Measurements from ENCODE around the gene CABP4. TPM values are rescaled to one million over a fixed set of nuclear protein-coding genes. Genes with fewer than 3 reads are reported as not detected.
"Not testable (repeated sequence)": the region's sequence is repeated elsewhere in the genome, so short reads cannot be mapped to it uniquely, and the experiment has no call there.

The CABP4 gene
- polyA plus RNA-seq, 4 donors, result 0.20 to 0.74 (median 0.41) TPM

DNA sequence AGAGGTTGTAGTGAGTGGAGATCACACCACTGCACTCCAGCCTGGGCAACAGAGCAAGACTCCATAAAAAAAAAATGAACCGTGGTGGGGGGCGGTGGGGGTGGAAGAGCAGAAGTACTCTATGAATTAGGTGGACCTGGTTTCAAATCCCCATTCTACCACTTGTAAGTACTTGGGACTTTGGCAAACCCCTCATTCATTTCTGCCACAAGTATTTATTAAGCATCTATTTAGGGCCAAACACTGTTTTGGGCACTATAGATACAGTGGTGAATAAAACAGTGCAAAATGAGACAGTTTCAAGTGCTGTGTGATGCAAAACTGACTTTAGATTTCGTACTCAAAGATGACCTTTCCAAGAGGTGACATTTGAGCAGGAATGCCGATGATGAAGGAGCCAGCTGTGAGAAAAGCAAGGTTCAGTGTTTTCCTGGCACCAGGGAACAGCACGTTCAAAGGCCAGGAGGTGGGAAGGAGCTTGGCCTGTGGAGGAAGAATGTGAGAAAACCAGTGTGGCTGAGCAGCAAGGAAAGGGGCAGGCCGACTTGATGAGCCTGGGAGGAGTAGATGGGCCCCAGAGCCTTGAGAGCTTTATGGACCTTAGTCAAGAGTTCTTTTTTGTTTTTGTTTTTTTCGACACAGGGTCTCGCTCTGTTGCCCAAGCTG lies 15.3 kb downstream of the CABP4 start:
- DNase-seq (ENCODE audit: low read depth in 4 of 4, low spot score in 3 of 4), result no peak

DNA sequence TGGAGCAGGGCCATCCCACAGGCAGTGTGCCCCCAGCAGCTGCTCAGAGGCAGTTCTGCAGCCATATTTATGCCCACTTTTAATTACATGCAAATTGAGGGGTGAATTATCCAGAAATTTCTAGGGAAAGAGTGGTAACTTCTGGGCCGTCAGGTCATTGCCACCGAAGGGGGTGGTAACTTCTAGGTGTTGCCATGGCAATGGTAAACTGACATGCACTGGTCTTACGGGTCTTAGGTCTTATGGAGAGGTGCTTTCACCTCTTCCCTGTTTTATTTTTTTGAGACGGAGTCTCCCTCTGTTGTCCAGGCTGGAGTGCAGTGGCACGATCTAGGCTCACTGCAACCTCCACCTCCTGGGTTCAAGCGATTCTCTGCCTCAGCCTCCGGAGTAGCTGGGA lies 17.7 kb downstream of the CABP4 start:
- DNase-seq (ENCODE audit: low read depth in 4 of 4, low spot score in 3 of 4), result no peak

DNA sequence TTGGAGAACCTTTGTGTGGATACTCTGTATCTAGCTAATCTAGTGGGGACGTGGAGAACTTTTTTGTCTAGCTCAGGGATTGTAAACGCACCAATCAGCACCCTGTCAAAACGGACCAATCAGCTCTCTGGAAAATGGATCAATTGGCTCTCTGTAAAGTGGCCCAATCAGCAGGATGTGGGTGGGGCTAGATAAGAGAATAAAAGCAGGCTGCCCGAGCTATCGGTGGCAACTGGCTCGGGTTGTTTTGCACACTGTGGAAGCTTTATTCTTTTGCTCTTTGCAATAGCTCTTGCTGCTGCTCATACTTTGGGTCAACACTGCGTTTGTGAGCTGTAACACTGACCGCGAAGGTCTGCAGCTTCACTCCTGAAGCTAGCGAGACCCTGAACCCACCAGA lies 21.5 kb downstream of the CABP4 start:
- not testable (repeated sequence) for DNase-seq (ENCODE audit: low read depth in 4 of 4, low spot score in 3 of 4)

DNA sequence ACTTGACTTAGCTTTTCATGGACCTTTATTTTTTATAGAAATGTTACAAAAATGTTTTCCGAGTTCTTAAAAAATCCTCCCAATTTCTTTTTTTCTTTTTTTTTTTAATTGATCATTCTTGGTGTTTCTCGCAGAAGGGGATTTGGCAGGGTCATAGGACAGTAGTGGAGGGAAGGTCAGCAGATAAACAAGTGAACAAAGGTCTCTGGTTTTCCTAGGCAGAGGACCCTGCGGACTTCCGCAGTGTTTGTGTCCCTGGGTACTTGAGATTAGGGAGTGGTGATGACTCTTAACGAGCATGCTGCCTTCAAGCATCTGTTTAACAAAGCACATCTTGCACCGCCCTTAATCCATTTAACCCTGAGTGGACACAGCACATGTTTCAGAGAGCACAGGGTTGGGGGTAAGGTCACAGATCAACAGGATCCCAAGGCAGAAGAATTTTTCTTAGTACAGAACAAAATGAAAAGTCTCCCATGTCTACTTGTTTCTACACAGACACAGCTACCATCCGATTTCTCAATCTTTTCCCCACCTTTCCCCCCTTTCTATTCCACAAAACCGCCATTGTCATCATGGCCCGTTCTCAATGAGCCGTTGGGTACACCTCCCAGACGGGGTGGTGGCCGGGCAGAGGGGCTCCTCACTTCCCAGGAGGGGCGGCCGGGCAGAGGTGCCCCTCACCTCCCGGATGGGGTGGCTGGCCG lies 22.3 kb downstream of the CABP4 start:
- not testable (repeated sequence) for DNase-seq (ENCODE audit: low read depth in 4 of 4, low spot score in 3 of 4)

DNA sequence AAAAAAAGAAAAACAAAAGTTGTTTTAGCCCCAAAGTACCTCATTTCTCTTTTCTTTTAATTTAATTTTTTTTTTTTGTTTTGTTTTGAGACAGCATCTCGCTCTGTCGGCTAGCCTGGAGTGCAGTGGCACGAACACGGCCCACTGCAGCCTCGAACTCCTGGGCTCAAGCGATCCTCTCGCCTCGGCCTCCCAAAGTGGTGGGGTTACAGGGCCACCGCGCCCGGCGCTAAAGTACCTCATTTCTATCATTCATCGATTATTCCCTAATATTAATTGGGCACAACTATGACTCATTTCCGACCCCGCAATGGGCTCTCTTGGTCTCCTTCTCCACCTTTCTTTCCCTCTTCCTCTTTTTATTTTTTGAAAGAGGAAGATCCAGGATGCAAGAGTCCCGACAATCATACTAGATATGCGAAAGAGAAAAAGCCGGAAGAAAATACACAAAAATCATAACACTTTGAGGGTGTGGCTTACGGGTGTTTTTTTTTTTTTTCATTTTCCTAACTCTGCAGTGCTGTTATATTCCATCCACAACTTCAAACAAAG lies 27.2 kb downstream of the CABP4 start:
- DNase-seq (ENCODE audit: low read depth in 4 of 4, low spot score in 3 of 4), result no peak

DNA sequence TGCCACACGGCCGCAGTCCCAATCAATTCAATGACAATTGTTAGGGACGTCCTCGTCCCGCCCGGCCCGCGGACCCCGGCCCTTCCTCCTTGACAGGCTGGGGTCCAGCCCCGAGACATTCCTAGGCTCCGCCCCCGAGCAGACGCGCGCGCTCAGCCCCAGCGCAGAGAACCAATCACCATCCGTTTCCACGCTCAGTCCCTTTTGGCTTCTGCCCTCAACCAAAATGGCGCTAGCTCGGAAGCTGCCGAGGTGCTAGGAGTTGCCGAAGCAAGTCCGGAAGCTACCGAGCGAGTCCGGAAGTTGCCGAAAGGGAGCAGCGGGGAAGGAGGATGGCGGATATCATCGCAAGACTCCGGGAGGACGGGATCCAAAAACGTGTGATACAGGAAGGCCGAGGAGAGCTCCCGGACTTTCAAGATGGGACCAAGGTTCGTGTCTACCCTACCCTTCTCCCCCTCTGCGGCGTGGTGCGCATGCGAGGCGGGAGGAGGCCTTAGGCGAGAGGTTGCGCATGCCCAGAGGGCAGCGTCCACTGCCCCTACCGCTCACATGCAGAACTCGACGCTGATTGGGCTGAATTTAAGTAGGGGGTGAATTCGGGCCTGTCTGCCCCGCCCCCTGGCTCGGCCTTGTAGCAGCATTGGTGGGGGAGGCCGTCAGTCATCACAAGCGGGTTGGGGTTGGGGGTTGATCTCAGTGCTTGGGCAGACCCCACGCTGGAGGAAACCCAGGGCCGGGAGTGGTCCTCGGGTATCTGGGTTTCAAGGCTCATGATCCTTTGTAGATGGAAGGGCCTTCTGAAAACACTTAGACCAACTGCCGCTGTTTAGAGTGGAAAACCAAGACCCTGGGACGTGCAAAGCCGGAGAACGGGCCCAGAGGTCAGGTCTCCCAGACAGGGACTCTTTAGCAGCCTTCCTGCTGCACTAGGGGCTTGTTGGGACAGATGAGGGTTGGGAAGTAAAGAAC lies 28.0 kb downstream of the CABP4 start, which contains the start of gene AIP:
AIP (plus strand) TSS at position 200 of the 972 bp plus-strand sequence; CDS start at position 333, 133 bp downstream.
- DNase-seq (ENCODE audit: low read depth in 4 of 4, low spot score in 3 of 4), result peak; percentile 95 to 96 (median 96)

DNA sequence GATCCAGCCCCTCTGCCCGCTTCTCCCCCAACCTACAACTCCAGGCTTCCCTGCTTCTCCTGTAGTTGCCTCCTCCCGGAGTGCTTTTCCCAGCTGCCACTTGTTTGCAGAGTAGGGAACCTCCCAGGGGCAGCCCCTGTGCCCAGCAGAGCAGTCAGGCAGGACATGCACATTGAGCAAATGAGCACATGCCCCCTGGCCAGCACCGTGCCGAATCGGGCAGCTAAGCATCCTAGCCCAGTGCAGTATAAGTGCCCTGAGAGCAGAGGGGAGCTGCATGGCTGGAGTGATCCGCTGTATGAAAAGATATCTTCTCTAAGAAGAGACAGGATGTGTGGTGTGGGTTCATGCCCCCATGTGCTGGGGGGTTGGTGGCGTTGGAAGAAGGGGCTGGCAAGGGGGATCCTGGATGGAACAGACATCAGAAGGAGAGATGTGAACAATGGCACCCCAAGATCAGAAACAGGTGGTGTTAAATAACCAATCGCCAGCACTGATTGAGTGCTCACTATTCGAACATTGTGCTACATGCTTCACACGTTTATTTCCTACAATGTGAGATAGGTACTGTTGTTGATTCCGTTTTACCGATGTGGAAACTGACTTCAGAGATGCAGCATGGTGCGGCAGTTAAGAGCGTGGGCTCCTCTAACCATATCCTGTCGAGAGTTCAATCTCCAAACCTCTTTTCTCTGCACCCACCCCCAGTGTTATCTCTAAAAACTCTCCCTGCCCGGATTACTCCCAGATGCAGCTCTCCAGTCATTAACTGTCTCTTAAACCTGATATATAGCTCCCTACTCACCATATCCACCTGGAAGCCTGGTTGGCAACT lies 28.9 kb downstream of the CABP4 start:
- DNase-seq (ENCODE audit: low read depth in 4 of 4, low spot score in 3 of 4), result no peak

DNA sequence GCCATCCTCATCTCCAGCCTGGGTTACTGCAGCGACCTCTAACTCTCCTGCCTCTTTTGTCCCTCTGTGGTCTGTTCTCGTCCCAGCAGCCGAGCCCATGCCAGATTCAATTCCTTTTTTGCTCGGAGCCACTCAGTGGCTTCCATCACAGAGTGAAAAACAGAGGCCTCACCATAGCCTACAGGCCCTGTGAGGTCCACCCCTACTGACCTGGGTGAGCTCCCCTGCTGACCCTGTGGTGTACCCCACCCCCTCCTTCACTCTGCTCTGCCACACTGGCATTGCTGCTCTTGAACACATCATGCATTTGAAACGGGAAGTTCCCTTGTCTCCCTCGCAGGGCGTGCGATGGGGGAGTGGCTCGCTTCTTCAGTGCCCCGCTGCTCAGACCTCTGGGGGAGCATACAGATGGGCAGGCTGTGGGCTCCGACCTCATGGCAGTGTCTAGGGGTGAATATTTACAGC lies 29.7 kb downstream of the CABP4 start:
- no peak for DNase-seq (ENCODE audit: low read depth in 4 of 4, low spot score in 3 of 4)

DNA sequence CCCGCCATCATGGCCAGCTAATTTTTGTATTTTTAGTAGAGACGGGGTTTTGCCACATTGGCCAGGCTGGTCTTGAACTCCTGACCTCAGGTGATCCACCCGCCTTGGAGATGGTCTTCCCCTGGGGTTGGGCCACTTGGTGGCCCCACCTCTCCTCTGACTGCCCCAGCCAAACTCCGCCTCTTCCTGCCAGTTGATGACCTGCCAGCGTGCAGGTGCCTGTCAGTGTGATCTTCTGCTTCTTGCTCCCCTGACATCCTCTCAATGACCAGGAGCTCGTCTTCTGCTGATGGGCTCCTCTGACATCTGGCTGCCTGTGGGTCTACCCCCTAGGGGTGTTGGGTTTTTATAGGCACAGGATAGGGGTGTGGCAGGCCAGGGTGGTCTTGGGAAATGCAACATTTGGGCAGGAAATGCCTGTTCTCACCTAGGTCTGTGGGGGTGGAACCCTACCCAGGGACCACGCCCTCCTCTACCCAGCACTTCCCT lies 30.8 kb downstream of the CABP4 start:
- DNase-seq (ENCODE audit: low read depth in 4 of 4, low spot score in 3 of 4), result not testable (repeated sequence)

DNA sequence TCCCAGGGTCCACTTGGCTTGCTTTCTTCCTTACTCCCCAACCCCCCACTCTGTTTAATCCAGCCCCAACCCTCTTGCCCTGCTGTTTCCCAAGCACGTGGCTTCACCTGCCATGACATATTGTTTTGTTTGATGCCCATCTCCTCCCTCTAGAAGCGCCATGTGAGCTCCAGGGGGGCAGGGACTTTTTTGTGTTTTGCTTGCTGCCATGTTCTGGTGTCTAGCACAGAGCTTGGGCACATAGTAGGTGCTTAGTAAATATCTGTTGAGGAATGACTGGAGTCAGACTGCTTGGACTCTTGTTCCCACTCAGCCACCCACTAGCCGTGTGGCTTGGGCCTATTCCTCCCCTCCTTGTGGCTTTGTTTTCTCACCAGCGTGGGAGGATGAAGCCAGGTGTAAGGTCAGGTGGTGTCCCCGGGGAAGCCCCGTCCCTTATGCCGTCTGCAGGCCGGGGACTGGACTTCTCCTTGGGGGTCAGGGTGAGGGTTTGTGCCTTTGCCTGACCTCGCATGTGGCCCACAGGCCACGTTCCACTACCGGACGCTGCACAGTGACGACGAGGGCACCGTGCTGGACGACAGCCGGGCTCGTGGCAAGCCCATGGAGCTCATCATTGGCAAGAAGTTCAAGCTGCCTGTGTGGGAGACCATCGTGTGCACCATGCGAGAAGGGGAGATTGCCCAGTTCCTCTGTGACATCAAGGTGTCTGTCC lies 31.5 kb downstream of the CABP4 start:
- no peak for DNase-seq (ENCODE audit: low read depth in 4 of 4, low spot score in 3 of 4)

DNA sequence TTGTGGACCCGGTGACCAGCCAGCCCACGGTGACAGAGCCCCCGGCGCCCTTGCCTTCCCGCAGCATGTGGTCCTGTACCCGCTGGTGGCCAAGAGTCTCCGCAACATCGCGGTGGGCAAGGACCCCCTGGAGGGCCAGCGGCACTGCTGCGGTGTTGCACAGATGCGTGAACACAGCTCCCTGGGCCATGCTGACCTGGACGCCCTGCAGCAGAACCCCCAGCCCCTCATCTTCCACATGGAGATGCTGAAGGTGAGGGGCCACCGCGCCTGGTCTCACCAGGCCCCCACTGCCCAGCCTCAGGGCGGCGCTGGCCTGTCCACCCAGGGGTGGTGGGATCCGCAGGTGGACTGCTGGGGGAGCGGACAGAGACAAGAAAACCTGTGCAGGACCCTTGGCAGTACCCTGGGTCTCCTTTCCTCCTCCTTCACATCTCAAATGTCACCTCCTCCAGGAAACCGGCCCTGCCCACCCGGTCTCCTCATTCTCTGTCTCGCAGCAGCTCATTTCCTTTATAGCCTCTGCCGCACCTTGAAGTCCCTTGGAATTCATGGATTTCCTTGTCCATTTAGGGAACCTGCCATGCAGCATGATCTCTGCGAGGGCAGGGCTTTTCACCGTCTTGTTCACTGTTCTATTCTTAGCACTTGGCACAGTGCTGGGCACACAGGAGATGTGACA lies 34.2 kb downstream of the CABP4 start:
- no peak for DNase-seq (ENCODE audit: low read depth in 4 of 4, low spot score in 3 of 4)

DNA sequence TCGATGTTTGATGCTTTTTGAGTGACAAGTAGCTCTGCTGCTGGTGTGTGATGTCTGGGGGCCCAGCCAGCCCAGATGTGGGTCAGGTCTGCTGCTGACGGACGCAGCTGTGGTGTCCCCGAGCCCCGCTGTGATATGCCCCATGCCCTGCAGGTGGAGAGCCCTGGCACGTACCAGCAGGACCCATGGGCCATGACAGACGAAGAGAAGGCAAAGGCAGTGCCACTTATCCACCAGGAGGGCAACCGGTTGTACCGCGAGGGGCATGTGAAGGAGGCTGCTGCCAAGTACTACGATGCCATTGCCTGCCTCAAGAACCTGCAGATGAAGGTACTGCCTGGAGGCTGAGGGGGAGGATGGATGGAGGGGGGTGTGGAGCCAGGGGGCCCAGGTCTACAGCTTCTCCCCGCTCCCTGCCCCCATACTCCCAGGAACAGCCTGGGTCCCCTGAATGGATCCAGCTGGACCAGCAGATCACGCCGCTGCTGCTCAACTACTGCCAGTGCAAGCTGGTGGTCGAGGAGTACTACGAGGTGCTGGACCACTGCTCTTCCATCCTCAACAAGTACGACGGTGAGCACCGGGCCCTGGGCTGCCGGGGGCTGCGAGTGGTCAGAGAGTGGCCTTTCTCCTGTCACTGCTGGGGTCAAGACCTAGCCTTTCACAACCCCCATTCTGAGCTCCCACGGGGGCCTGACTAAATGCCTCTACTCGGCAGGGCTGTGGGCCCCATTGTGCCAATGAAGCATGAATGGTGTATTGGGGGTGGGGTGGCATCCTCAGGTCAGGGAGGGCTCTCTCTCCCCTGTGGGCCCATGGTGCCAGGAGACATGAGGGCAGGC lies 35.0 kb downstream of the CABP4 start:
- DNase-seq (ENCODE audit: low read depth in 4 of 4, low spot score in 3 of 4), result no peak

DNA sequence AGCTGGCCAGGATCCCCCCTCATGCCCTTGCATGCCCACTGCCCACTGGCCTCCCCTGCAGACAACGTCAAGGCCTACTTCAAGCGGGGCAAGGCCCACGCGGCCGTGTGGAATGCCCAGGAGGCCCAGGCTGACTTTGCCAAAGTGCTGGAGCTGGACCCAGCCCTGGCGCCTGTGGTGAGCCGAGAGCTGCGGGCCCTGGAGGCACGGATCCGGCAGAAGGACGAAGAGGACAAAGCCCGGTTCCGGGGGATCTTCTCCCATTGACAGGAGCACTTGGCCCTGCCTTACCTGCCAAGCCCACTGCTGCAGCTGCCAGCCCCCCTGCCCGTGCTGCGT lies 35.5 kb downstream of the CABP4 start:
- DNase-seq (ENCODE audit: low read depth in 4 of 4, low spot score in 3 of 4), result no peak

DNA sequence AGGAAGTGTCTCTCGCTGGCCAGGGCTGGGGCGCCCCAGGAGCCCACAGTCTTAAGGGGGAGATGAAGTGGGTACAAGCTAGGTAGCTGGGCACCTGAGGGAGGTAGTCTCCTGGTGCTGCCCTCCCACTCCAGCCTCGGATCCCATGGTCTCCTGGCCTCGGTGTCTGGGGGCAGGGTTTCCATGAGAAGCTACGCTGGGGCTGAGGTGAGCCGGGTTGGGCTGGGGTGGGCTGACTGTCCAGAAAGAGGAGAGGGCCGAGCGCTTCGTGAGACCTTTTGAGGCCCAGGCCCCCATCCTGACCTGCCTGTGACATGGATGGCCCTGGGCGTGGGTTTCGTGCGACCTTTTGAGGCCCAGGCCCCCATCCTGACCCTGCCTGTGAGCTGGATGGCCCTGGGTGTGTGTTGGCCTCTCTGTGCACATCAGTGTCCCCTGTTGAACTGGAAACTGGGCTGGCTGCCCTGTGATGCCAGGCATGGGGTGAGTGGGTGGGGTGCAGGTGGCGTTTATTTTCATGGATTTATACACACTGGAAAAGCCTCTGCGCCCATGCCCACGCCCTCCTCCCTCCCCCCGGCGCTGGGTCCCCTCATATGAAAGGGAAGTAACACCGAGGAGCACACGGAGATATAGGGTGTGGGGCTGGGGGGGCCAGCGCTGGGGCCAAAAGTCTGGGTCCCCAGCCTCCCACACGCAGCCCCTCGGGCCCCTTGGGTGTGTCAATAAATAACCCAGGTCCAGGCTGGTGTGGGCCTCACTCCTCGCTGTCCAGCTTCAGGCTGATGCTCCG lies 36.3 kb downstream of the CABP4 start:
- DNase-seq (ENCODE audit: low read depth in 4 of 4, low spot score in 3 of 4), result no peak

DNA sequence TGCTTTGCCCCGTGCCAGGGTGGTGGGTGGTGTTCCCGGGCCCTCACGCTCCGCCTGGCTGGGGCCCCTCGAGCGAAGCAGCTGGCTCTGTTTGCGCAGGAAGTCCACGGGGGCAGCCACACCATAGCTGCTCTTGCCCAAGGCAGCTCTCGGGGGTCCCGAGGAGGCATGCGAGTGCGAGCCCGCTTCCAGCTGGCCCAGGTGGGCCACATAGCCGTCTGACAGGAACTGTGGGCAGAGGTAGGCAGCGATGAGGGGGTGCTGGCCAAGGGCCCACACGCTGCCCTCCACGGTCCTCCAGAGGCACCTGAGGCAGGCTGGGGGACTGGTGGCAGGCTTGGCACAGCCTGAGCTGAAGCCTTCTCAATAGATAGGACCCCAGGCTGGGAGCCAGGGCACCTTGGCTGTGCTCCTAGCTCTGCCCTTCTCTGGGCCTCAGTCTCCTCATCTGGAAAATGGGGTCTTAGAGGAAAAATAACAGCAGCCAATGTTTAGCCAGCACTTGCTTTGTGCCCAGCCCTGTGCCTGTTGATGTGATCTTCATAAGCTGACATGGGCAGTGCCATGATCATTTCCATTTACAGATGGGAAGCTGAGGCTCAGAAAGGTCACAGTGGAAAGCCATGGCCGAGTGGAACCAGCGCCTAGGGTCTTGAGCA lies 37.0 kb downstream of the CABP4 start:
- no peak for DNase-seq (ENCODE audit: low read depth in 4 of 4, low spot score in 3 of 4)

DNA sequence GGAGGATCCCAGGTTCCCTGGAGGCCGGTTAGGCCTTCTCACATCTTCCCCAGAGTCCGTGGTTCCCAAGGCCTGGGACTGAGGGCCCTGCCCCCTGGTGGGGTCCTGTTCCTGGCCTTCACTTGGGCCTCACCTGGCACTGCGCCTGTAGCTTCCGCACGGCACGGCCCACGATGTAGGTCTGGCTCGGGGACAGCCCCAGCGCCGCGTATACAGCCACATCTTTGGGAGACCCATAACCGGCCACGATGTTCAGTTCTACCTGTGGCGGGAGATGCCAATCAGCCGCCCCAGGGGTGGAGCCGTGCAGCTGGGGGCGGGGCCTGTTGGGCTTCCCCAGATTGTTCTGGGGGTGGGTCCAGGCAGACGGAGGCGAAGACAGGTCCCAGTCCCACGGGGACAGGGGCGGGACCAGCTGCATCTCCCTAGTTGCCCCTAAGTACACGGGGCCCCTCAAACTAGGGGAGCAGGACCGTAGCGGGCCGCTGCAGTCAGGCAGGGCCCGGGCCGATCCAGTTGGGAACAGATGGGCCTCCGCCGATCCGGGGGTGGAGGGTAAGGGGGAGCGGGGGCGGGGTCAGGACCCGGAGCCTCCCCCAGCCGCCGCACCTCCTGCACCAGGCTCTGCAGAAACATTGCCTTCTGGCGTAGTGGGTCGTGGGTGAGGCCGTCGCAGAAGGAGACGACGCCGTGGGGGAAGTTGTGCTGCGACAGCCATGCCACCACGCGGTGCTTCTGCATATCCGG lies 37.8 kb downstream of the CABP4 start:
- no peak for DNase-seq (ENCODE audit: low read depth in 4 of 4, low spot score in 3 of 4)
